IMR-90 (cell line): Measurements from ENCODE around the gene ADGRL1. TPM values are rescaled to one million over a fixed set of nuclear protein-coding genes. Genes with fewer than 3 reads are reported as not detected.
"Not testable (repeated sequence)": the region's sequence is repeated elsewhere in the genome, so short reads cannot be mapped to it uniquely, and the experiment has no call there.

ENCODE experiments used
- ATAC-seq: fragments of 200-7000 bp; cut with Tn5 transposase; 2 replicates; pipeline ENCODE4 v1.9.1; 2020; ENCODE audit warnings: low read depth, mild to moderate bottlenecking, moderate library complexity
- BruUV-seq: library from RNA; stranded (reverse); fragments of 400-500 nt; replicated peaks from 2 replicates; lab custom pipeline; 2021; lab: Mats Ljungman, UMichigan
- CTCF ChIA-PET: fragments of 300-600 bp; formaldehyde crosslinking; extraction: SDS; loops from one replicate; lab custom pipeline; 2021; ENCODE audit warnings: antibody characterized with exemption; lab: Yijun Ruan, JAX
- POLR2A ChIA-PET: fragments of 300-600 bp; sonication (Branson Sonifier 250); formaldehyde crosslinking; loops from one replicate; lab custom pipeline; 2022; ENCODE audit warnings: antibody characterized with exemption; ENCODE audit not compliant: unreplicated experiment; lab: Charles Lee
- DNase-seq: peaks from one replicate; pipeline ENCODE4 v3.0.0; 2013
- H2AFZ ChIP-seq: replicated peaks from 2 replicates; pipeline ENCODE3; 2013; ENCODE audit warnings: low read length, mild to moderate bottlenecking; ENCODE audit not compliant: poor library complexity
- H2AK5ac ChIP-seq: 2 replicates; pipeline ENCODE4 v1.6.1; 2013; ENCODE audit warnings: low read depth, low read length, inconsistent platforms
- H2AK9ac ChIP-seq: replicated peaks from 2 replicates; pipeline ENCODE3; 2013; ENCODE audit warnings: mild to moderate bottlenecking, low read depth, low read length, moderate library complexity; ENCODE audit not compliant: poor library complexity
- H2BK120ac ChIP-seq: 2 replicates; pipeline ENCODE4 v1.6.1; 2013; ENCODE audit warnings: low read depth, low read length, inconsistent platforms
- H2BK15ac ChIP-seq: 3 replicates; pipeline ENCODE4 v1.6.1; 2013; ENCODE audit warnings: low read depth, low read length, inconsistent platforms
- H2BK20ac ChIP-seq: 2 replicates; pipeline ENCODE4 v1.6.1; 2013; ENCODE audit warnings: low read depth, mild to moderate bottlenecking, inconsistent platforms, low read length, moderate library complexity
- H2BK5ac ChIP-seq: 2 replicates; pipeline ENCODE4 v1.6.1; 2013; ENCODE audit warnings: mild to moderate bottlenecking, low read depth, low read length, inconsistent platforms; ENCODE audit not compliant: poor library complexity, severe bottlenecking
- H3K14ac ChIP-seq: replicated peaks from 2 replicates; pipeline ENCODE4 v1.6.1; 2013; ENCODE audit warnings: low read depth, low read length, inconsistent platforms
- H3K18ac ChIP-seq: 2 replicates; pipeline ENCODE4 v1.6.1; 2013; ENCODE audit warnings: low read depth, low read length, control low read depth
- H3K23ac ChIP-seq: 2 replicates; pipeline ENCODE4 v1.6.1; 2013; ENCODE audit warnings: low read depth, low read length, inconsistent platforms
- H3K27ac ChIP-seq: 2 replicates; pipeline ENCODE4 v1.5.1; 2013; ENCODE audit warnings: mild to moderate bottlenecking, control low read depth, low read length; ENCODE audit not compliant: insufficient read depth
- H3K27me3 ChIP-seq: 2 replicates; pipeline ENCODE4 v1.6.1; 2013; ENCODE audit warnings: low read length; ENCODE audit not compliant: control insufficient read depth, insufficient read depth
- H3K36me3 ChIP-seq: 2 replicates; pipeline ENCODE4 v1.6.1; 2013; ENCODE audit warnings: low read length, mixed read lengths; ENCODE audit not compliant: control insufficient read depth, insufficient read depth
- H3K4ac ChIP-seq: 2 replicates; pipeline ENCODE4 v1.6.1; 2013; ENCODE audit warnings: low read depth, low read length, inconsistent platforms
- H3K4me1 ChIP-seq: 2 replicates; pipeline ENCODE4 v1.6.1; 2013; ENCODE audit warnings: low read length, mixed read lengths; ENCODE audit not compliant: control insufficient read depth, insufficient read depth
- H3K4me2 ChIP-seq: 2 replicates; pipeline ENCODE4 v1.6.1; 2013; ENCODE audit warnings: low read depth, mild to moderate bottlenecking, control low read depth, low read length, moderate library complexity
- H3K4me3 ChIP-seq: 2 replicates; pipeline ENCODE4 v1.5.1; 2013; ENCODE audit warnings: low read depth, mild to moderate bottlenecking, control low read depth, low read length, moderate library complexity; ENCODE audit not compliant: insufficient read depth
- H3K56ac ChIP-seq: 2 replicates; pipeline ENCODE4 v1.6.1; 2013; ENCODE audit warnings: low read length, inconsistent platforms; ENCODE audit not compliant: insufficient read depth; ENCODE audit errors: extremely low read depth
- H3K79me1 ChIP-seq, 2 experiments: 2 replicates each; pipeline ENCODE4 v1.6.1; 2013; ENCODE audit warnings: low read length in 2 of 2, inconsistent platforms in 1 of 2, low read depth in 1 of 2
- H3K9ac ChIP-seq: 2 replicates; pipeline ENCODE4 v1.6.1; 2013; ENCODE audit warnings: low read depth, low read length, control low read depth
- H3K9me1 ChIP-seq: 2 replicates; pipeline ENCODE4 v1.6.1; 2013; ENCODE audit warnings: low read length, inconsistent platforms; ENCODE audit not compliant: insufficient read depth
- H3K9me3 ChIP-seq: 2 replicates; pipeline ENCODE4 v1.6.1; 2013; ENCODE audit warnings: low read length; ENCODE audit not compliant: control insufficient read depth, insufficient read depth
- H4K20me1 ChIP-seq: 2 replicates; pipeline ENCODE4 v1.6.1; 2013; ENCODE audit warnings: low read length, inconsistent platforms; ENCODE audit not compliant: insufficient read depth
- H4K5ac ChIP-seq: 2 replicates; pipeline ENCODE4 v1.6.1; 2013; ENCODE audit warnings: mild to moderate bottlenecking, low read depth, low read length, control low read depth
- H4K8ac ChIP-seq, 2 experiments: 2 replicates each; pipeline ENCODE4 v1.6.1; 2013; ENCODE audit warnings: low read depth in 2 of 2, low read length in 2 of 2, control low read depth in 1 of 2, inconsistent platforms in 1 of 2
- H4K91ac ChIP-seq: 2 replicates; pipeline ENCODE4 v1.6.1; 2013; ENCODE audit warnings: low read depth, low read length, inconsistent platforms; ENCODE audit not compliant: insufficient read depth
- WGBS, 2 experiments: methylation state at CpG; one replicate each; pipeline versions ENCODE4 v1.1.5 to v1.1.7; 2013; ENCODE audit warnings: missing lambda C conversion rate in 2 of 2; ENCODE audit not compliant: insufficient read length in 1 of 2; ENCODE audit errors: extremely low coverage in 2 of 2; 5-methylcytosine and 5-hydroxymethylcytosine counted together
- dilution Hi-C: fragments of 300-500 bp; cut with HindIII; formaldehyde crosslinking; loops from one replicate; pipeline ENCODE4 v1.14.3; 2018; ENCODE audit warnings: low sequenced_read_pairs; ENCODE audit not compliant: unreplicated experiment
- in situ Hi-C: fragments of 300-500 bp; cut with MboI; formaldehyde crosslinking; loops from 3 replicates; pipeline ENCODE4 v1.14.3; 2019; ENCODE audit warnings: low sequenced_read_pairs, inconsistent platforms, mixed read lengths
- intact Hi-C: fragments of 100-400 bp; cut with micrococcal nuclease; formaldehyde crosslinking; loops from 2 replicates; pipeline ENCODE4 v1.10.0; 2022
- polyA plus RNA-seq, 3 experiments: library from polyadenylated mRNA; depleted of rRNA; stranded (reverse); fragments of >200 nt; gene quantifications; 2 replicates each; pipeline ENCODE4 v1.2.3, GENCODE V29; 2012; ENCODE audit warnings: low replicate concordance in 1 of 3
- total RNA-seq: library from RNA; depleted of rRNA; stranded (reverse); fragments of >200 nt; gene quantifications from 2 replicates; pipeline ENCODE4 v1.2.3, GENCODE V29; 2012

ADGRL1 gene
- total and polyA plus RNA-seq, 2 of the 4 experiments (the other 2 are of a cell fraction): 0.72 to 2.2 TPM

DNA sequence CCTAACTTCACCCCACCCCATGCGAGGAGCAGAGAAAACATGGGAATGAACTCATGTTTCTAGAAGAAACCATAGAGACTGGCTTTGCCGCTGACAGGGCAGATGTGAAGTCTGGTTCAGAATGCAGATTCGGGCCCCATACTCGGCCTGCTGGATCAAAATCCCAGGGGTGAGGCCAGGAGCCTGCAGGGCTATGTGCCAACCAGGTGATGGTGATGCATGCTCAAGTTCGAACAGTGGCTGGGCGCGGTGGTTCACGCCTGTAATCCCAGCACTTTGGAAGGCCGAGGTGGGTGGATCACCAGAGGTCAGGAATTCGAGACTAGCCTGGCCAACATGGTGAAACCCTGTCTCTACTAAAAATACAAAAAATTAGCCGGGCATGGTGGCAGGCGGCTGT, 24.8 kb downstream of the ADGRL1 start:
- DNase-seq, H3K14ac ChIP-seq, H3K4ac ChIP-seq, H4K91ac ChIP-seq, H3K9me3 ChIP-seq, H4K5ac ChIP-seq, H3K4me3 ChIP-seq, H3K36me3 ChIP-seq, in situ Hi-C loops, H3K56ac ChIP-seq, intact Hi-C loops, H3K27me3 ChIP-seq, H3K9ac ChIP-seq, H3K9me1 ChIP-seq, H2AK5ac ChIP-seq, H3K27ac ChIP-seq, CTCF ChIA-PET, H2AFZ ChIP-seq, H2BK120ac ChIP-seq, H3K23ac ChIP-seq, H3K79me1 ChIP-seq, H4K20me1 ChIP-seq, H2AK9ac ChIP-seq, H3K18ac ChIP-seq, ATAC-seq, H3K4me1 ChIP-seq, H2BK20ac ChIP-seq, dilution Hi-C loops, BruUV-seq, H4K8ac ChIP-seq, H3K4me2 ChIP-seq, H2BK15ac ChIP-seq, H2BK5ac ChIP-seq, POLR2A ChIA-PET: not testable (repeated sequence)
- WGBS, 2 experiments: 100% methylated on average over 1 of the region's 12 CpGs; no CpG with 5 or more reads in 1 of the 2 experiments
